GM21528 (cell line): ENCODE results near the gene PACSIN2.
"Not testable (repeated sequence)": the region's sequence is repeated elsewhere in the genome, so short reads cannot be mapped to it uniquely, and the experiment has no call there.

Experiments
- ATAC-seq: cut with Tn5 transposase; IDR thresholded peaks from one replicate; pipeline ENCODE4 v1.9.1; 2021; ENCODE audit warnings: mild to moderate bottlenecking, moderate library complexity; ENCODE audit not compliant: unreplicated experiment, low FRiP score

Gene PACSIN2

DNA sequence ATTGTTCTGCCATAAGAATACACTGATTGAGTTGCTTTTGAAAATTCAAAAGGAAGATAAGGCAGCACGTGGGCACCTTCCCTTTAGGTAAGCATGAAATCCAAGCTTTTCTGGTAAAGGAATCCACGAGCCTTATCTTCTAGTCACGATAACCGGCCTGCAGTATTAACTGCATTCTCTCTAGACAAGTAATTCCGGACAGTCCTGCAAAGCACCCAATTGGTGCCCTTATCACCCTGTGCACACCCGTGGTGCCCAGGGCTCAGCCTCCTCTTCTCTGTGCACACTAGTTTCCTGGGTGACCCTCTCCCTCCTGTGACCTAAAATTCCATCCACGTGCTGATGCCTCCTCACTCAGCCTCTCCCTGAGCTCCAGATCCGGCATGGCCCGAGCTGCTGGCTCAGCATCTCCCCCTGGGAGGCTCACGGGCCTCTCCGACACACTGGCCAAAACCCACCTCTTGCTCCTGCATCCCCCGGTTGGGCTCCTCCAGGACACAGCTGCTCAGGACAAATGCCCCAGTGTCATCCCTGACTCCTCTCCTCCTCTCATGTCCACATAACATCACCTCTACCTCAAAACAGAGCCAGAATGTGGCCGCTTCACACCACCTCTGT, 63.7 kb downstream of the PACSIN2 start:
- ATAC-seq: no peak

GRCh38 chr22:42950281-42950680, 64.7 kb downstream of the PACSIN2 start:
- ATAC-seq: no peak

DNA sequence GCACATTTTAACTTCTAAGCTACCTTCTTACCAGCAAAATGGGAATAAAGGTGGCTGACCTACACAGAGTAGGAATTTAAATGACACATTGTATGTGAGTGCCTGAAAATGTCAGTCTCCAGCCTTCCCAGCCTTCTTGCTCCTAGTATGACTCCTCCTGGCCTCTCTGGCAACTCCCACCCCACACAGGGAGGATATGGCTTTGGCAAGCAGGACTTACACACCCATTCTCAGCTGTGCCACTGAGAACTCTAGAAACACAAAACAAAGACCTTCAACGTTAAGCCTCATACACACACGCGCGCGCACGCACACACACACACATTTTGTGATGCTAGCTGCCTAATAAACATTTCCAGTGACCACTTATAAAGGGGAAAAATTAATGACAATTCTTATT, 65.8 kb downstream of the PACSIN2 start:
- no peak for ATAC-seq

GRCh38 chr22:42948294-42948693, 66.7 kb downstream of the PACSIN2 start:
- no peak for ATAC-seq

GRCh38 chr22:42947211-42947990, 67.5 kb downstream of the PACSIN2 start:
- no peak for ATAC-seq

- ATAC-seq: no peak
Observed at GRCh38 chr22:42946546-42947198, 68.3 kb downstream of the PACSIN2 start.

DNA sequence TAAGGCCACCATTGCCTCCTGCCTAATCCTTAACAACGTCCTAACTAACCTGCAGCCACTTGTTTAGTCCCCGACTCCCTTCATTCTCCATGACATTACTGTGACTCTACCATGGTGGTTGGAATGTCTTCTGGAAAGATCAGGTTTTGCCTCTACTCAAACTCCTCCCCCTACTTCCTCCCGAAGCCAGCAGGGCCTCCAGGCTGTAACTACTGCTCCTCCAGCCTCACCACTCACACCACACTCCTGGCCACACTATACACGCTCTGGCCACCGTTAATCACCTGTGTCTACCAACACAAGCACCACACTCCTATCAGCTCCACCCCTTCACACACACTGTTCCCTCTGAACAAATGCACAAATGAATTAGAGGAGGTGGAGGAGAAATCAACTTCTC, 69.2 kb downstream of the PACSIN2 start:
- no peak for ATAC-seq

DNA sequence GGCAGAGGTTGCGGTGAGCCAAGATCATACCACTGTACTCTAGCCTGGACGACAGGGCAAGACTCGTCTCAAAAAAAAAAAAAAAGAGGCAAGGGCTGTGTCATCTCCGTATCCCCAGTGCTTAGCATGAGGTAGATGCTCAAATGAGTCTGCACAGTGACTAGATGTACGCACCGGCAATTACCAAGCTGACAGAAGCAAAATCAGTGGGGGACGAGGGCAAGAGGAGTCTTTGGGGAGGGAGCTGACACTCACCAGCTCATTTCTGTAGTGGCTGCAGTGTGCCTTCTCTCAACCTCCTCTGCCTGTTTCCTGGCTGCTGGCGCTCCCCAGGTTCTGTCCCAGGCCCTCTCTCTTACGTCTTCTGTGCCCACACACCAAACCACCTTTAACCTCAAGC, 69.9 kb downstream of the PACSIN2 start:
- no peak for ATAC-seq

GRCh38 chr22:42944409-42944808, 70.5 kb downstream of the PACSIN2 start:
- no peak for ATAC-seq

DNA sequence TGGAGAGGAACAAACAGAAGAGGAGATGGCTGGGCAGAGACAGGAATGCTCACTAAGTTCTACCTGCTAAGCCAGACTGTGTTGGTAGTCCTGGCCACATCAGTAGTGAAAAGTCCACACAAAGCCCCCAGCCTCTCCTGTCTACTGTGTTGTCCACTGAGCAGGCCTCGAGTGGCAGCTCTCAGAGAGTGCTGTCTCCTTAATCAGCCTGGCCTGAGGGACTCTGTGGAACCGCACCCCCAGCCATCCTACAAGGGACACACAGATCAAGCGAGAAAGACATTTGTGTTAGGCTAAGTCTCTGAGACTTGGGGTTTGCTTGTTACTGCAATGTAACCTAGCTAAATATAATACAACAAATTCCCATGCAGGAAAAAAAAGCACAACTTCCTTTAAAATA, 71.0 kb downstream of the PACSIN2 start:
- ATAC-seq: no peak

GRCh38 chr22:42942351-42942750, 72.6 kb downstream of the PACSIN2 start:
- no peak for ATAC-seq

- no peak for ATAC-seq
Observed at GRCh38 chr22:42939941-42940653, 74.9 kb downstream of the PACSIN2 start.

GRCh38 chr22:42939451-42939881, 75.5 kb downstream of the PACSIN2 start:
- ATAC-seq: no peak

- no peak for ATAC-seq
Observed at GRCh38 chr22:42938976-42939375, 76.0 kb downstream of the PACSIN2 start.

DNA sequence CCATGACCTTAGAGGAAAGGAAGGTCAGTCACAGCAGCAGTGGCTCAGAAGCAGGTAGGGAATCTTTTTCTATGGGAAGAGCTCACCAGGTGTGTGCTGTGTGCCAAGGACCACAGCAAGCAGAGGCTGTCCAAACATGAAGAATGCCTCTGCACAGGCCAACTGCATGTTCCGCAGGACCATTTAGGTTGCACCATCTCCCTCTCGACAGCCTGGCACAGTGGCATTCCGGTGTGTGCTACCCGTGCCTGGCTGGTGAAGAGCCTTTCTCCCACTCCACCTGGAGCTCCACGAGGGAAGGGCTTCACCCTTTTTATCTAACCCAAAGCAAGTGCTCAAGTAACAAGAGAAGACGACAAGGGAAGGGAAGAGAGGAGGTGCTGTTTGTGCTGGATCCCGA, 76.5 kb downstream of the PACSIN2 start:
- no peak for ATAC-seq

- no peak for ATAC-seq
Observed at GRCh38 chr22:42937164-42937843, 77.6 kb downstream of the PACSIN2 start.

DNA sequence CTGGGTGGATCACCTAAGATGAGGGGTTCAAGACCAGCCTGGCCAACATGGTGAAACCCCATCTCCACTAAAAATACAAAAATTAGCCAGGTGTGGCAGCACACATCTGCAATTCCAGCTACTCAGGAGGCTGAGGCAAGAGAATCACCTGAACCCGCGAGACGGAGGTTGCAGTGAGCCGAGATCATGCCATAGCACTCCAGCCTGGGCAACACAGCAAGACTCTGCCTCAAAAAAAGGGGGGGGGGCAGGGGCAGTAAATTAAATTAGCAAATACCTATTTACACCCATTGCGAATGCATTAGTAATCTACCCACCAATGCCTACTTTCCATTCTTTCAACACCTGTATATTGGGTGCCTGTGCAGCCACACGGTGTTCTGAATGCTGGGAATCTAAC, 78.3 kb downstream of the PACSIN2 start:
- not testable (repeated sequence) for ATAC-seq

GRCh38 chr22:42934338-42934737, 80.6 kb downstream of the PACSIN2 start:
- ATAC-seq: no peak

- no peak for ATAC-seq
Observed at GRCh38 chr22:42933485-42934091, 81.4 kb downstream of the PACSIN2 start.

DNA sequence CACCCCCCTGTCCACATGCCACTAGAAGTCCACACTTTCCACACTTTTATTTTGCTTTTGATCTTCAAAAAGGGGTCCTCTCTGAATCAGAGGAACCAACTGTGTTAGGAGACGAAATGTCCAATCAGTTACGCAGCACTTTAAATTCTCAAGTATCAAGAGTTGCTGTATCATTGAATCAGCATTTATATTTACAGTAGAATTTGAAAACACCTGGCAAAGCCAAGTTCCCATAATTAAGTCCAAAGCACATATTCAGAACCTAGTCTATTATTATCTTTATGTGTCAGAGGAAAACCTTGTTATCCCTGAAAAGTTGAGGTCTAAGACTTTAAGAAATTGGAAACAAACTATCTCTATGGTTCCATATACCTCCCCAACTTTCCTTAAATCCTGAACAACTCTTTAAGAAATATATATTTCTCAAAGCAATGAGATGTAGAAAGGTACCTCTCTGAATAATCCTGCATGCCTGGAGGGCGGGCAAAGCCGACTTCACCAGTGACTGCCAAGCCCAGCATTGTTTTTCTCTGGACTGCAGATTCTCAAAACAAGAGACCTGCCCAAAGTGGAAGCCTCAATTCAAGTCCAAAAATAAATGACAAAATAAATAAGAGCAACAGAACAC, 82.0 kb downstream of the PACSIN2 start:
- no peak for ATAC-seq
